K562 (cell line): Measurements from ENCODE around the gene SLC4A9. TPM values are rescaled to one million over a fixed set of nuclear protein-coding genes. Genes with fewer than 3 reads are reported as not detected.

Experiments used
- ATAC-seq: fragments of 200-7000 bp; cut with Tn5 transposase; 3 replicates; pipeline ENCODE4 v1.9.1; 2020; ENCODE audit warnings: moderate library complexity
- Bru-seq: library from RNA; stranded (reverse); fragments of 400-500 nt; gene quantifications from one replicate; lab custom pipeline; 2021; lab: Mats Ljungman, UMichigan
- BruChase-seq, 2 experiments: library from RNA; stranded (reverse); fragments of 400-500 nt; gene quantifications; one replicate each; lab custom pipeline; 2021; lab: Mats Ljungman, UMichigan
- BruUV-seq: library from RNA; stranded (reverse); fragments of 400-500 nt; replicated peaks from 2 replicates; lab custom pipeline; 2021; lab: Mats Ljungman, UMichigan
- CTCF ChIA-PET: fragments of 300-600 bp; formaldehyde crosslinking; extraction: SDS; loops from one replicate; lab custom pipeline; 2021; ENCODE audit warnings: low intra/inter-chr PET ratio; lab: Yijun Ruan, JAX
- POLR2A ChIA-PET: fragments of 300-600, 350-650 bp; sonication (Branson Sonifier 250); formaldehyde crosslinking; extraction: SDS; loops from one replicate; lab custom pipeline; 2021; ENCODE audit warnings: antibody characterized with exemption, inconsistent platforms; lab: Yijun Ruan, JAX
- DNase-seq, 4 experiments: peaks; one replicate each; pipeline versions ENCODE4 v3.0.0 to v3.0.0-alpha.2; 2011 to 2018; ENCODE audit warnings: low spot score in 3 of 4, mixed read lengths in 3 of 4; ENCODE audit errors: extremely low read depth in 1 of 4
- FAIRE-seq: peaks from 2 replicates; lab custom pipeline; 2011; peaks lifted over from hg19 to GRCh38; lab: Jason Lieb, UNC
- H2AFZ ChIP-seq: 2 replicates; pipeline ENCODE4 v1.6.0; 2011; ENCODE audit warnings: low read depth, low read length, control low read depth, inconsistent platforms
- H3K27ac ChIP-seq: fragments of 200-600 bp; 3 replicates; pipeline ENCODE4 v1.8.0; 2011; ENCODE audit warnings: low read depth, mild to moderate bottlenecking, control low read depth, inconsistent platforms, low read length, moderate library complexity, mixed read lengths; ENCODE audit errors: extremely low read depth
- H3K27me3 ChIP-seq, 2 experiments: fragments of 300-600 bp in 1 of 2; 2 replicates in 1 of 2; 3 replicates in 1 of 2; pipeline versions ENCODE4 v1.6.0 to v1.8.0; 2011; ENCODE audit warnings: inconsistent platforms in 2 of 2, low read length in 2 of 2, mild to moderate bottlenecking in 1 of 2, mixed read lengths in 1 of 2, moderate library complexity in 1 of 2; ENCODE audit not compliant: control insufficient read depth in 2 of 2, insufficient read depth in 2 of 2
- H3K36me3 ChIP-seq: fragments of 300-600 bp; 3 replicates; pipeline ENCODE4 v1.8.0; 2011; ENCODE audit warnings: mild to moderate bottlenecking, low read length, inconsistent platforms; ENCODE audit not compliant: control insufficient read depth, insufficient read depth
- H3K4me1 ChIP-seq, 2 experiments: fragments of 200-600 bp in 1 of 2; replicated peaks in 1 of 2; 2 replicates in 1 of 2; 3 replicates in 1 of 2; pipeline versions ENCODE4 v1.5.1 to v1.8.0; 2011; ENCODE audit warnings: inconsistent platforms in 2 of 2, low read length in 2 of 2, mild to moderate bottlenecking in 1 of 2, mixed read lengths in 1 of 2, moderate library complexity in 1 of 2; ENCODE audit not compliant: control insufficient read depth in 2 of 2, insufficient read depth in 2 of 2
- H3K4me2 ChIP-seq: 2 replicates; pipeline ENCODE4 v1.6.1; 2011; ENCODE audit warnings: low read length, control low read depth, inconsistent platforms, mixed read lengths; ENCODE audit not compliant: insufficient read depth
- H3K4me3 ChIP-seq: fragments of 200-600 bp; sonication (generic), shearing (Covaris generic); 2 replicates; pipeline ENCODE4 v1.5.1; 2016; ENCODE audit warnings: control low read depth, inconsistent platforms
- H3K79me2 ChIP-seq: fragments of 200-600 bp; 3 replicates; pipeline ENCODE4 v1.8.0; 2011; ENCODE audit warnings: low read length, inconsistent platforms; ENCODE audit not compliant: control insufficient read depth, insufficient read depth
- H3K9ac ChIP-seq, 2 experiments: 2 replicates each; pipeline versions ENCODE4 v1.6.0 to v1.6.1; 2011; ENCODE audit warnings: low read depth in 2 of 2, low read length in 2 of 2, control low read depth in 1 of 2, inconsistent platforms in 1 of 2, mild to moderate bottlenecking in 1 of 2, mixed read lengths in 1 of 2; ENCODE audit not compliant: insufficient read depth in 1 of 2
- H3K9me1 ChIP-seq: one replicate; pipeline ENCODE4 v1.6.0; 2011; ENCODE audit warnings: inconsistent platforms, mild to moderate bottlenecking, low read length, moderate library complexity; ENCODE audit not compliant: control insufficient read depth, insufficient read depth
- H3K9me3 ChIP-seq: replicated peaks from 2 replicates; pipeline ENCODE4 v1.5.1; 2011; ENCODE audit warnings: low read depth, low read length, inconsistent platforms; ENCODE audit not compliant: control insufficient read depth, insufficient read depth
- H4K20me1 ChIP-seq: replicated peaks from 2 replicates; pipeline ENCODE4 v1.6.1; 2011; ENCODE audit warnings: low read length, inconsistent platforms, mixed read lengths; ENCODE audit not compliant: control insufficient read depth, insufficient read depth
- CREM ChIP-seq: IDR thresholded peaks from 2 replicates; pipeline ENCODE4 v1.6.1; 2014; ENCODE audit warnings: antibody characterized with exemption, low read depth
- NRF1 ChIP-seq, 2 experiments: fragments of 450-650 bp; IDR thresholded peaks in 1 of 2; conservative IDR thresholded peaks in 1 of 2; 2 replicates each; pipeline ENCODE4 v1.6.1; 2014; ENCODE audit warnings: mild to moderate bottlenecking in 2 of 2
- NUFIP1 ChIP-seq: fragments of 450-650 bp; IDR thresholded peaks from 2 replicates; pipeline ENCODE4 v1.6.1; 2018; ENCODE audit not compliant: partially characterized antibody
- SRSF3 ChIP-seq: fragments of 200-400 bp; formaldehyde crosslinking; IDR thresholded peaks from 2 replicates; pipeline ENCODE4 v1.6.1; 2016; ENCODE audit warnings: mild to moderate bottlenecking, low read length, moderate library complexity; ENCODE audit not compliant: insufficient read depth
- ZC3H11A ChIP-seq: IDR thresholded peaks from 2 replicates; pipeline ENCODE4 v1.6.1; 2012; ENCODE audit warnings: low read depth, low read length, improper control_type of control experiment
- ZKSCAN8 ChIP-seq: fragments of 200-800 bp; sonication (Bioruptor generic); IDR thresholded peaks from 2 replicates; pipeline ENCODE4 v1.6.1; 2016; ENCODE audit warnings: missing genetic modification characterization, missing compliant biosample characterization
- WGBS: fragments of 100-300 bp; shearing (Covaris generic); methylation state at CpG from one replicate; pipeline ENCODE4 v1.1.6; 2016; ENCODE audit warnings: low coverage, mixed read lengths; ENCODE audit not compliant: insufficient coverage; ENCODE audit errors: missing lambda C conversion rate; 5-methylcytosine and 5-hydroxymethylcytosine counted together
- in situ Hi-C: fragments of 300-500 bp; cut with MboI; formaldehyde crosslinking; loops from 4 replicates; pipeline ENCODE4 v1.15.0; 2018; ENCODE audit warnings: inconsistent platforms, mixed read lengths
- intact Hi-C: fragments of 100-400 bp; cut with micrococcal nuclease; formaldehyde crosslinking; loops from 2 replicates; pipeline ENCODE4 v1.14.2; 2022
- long read RNA-seq, 3 experiments: library from polyadenylated mRNA in 2 of 3; library from RNA in 1 of 3; unstranded in 2 of 3; stranded (forward) in 1 of 3; transcript quantifications; one replicate each; pipeline ENCODE4 v2.0.0, GENCODE V29; 2019 to 2022
- polyA minus RNA-seq, 3 experiments: library from RNA; depleted of rRNA, polyadenylated mRNA; stranded (reverse); fragments of >200 nt; gene quantifications; 2 replicates each; pipeline ENCODE4 v1.2.3, GENCODE V29; 2011
- polyA plus RNA-seq, 8 experiments: library from polyadenylated mRNA; depleted of rRNA in 4 of 8; stranded (reverse) in 5 of 8; unstranded in 3 of 8; fragments of >200 nt; fragmentation: Nextera tagmentation in 2 of 8; fragmentation: Illumina TruSeq in 1 of 8; extraction: Ambion mirVana in 2 of 8; extraction: Trizol in 1 of 8; gene quantifications; 2 replicates each; pipeline versions ENCODE4 v1.2.1 to v1.2.3, GENCODE V29; 2011 to 2014; ENCODE audit warnings: inconsistent platforms in 1 of 8, missing spikeins in 1 of 8
- total RNA-seq, 7 experiments: library from RNA; depleted of rRNA in 6 of 7; stranded (reverse); fragments of >200 nt in 6 of 7; fragmentation: Illumina TruSeq in 2 of 7; extraction: Trizol in 2 of 7; gene quantifications; 2 replicates each; pipeline versions ENCODE4 v1.2.1 to v1.2.3, GENCODE V29; 2011 to 2021; ENCODE audit warnings: low replicate concordance in 1 of 7
- TF ChIP-seq, protein P1 (sequence below): fragments of 150-350 bp; IDR thresholded peaks from 2 replicates; pipeline ENCODE4 v1.6.1; 2014; ENCODE audit warnings: low read depth, mild to moderate bottlenecking, low read length, borderline replicate concordance
- TF ChIP-seq, protein P2 (sequence below): fragments of 450-650 bp; formaldehyde crosslinking; IDR thresholded peaks from 2 replicates; pipeline ENCODE4 v1.4.0; 2022; ENCODE audit warnings: missing genetic modification characterization

The SLC4A9 gene, protein sequence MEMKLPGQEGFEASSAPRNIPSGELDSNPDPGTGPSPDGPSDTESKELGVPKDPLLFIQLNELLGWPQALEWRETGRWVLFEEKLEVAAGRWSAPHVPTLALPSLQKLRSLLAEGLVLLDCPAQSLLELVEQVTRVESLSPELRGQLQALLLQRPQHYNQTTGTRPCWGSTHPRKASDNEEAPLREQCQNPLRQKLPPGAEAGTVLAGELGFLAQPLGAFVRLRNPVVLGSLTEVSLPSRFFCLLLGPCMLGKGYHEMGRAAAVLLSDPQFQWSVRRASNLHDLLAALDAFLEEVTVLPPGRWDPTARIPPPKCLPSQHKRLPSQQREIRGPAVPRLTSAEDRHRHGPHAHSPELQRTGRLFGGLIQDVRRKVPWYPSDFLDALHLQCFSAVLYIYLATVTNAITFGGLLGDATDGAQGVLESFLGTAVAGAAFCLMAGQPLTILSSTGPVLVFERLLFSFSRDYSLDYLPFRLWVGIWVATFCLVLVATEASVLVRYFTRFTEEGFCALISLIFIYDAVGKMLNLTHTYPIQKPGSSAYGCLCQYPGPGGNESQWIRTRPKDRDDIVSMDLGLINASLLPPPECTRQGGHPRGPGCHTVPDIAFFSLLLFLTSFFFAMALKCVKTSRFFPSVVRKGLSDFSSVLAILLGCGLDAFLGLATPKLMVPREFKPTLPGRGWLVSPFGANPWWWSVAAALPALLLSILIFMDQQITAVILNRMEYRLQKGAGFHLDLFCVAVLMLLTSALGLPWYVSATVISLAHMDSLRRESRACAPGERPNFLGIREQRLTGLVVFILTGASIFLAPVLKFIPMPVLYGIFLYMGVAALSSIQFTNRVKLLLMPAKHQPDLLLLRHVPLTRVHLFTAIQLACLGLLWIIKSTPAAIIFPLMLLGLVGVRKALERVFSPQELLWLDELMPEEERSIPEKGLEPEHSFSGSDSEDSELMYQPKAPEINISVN
- total RNA-seq (2011; cell fraction: chromatin; rRNA removed; ENCODE audit: low replicate concordance), result 0.53 TPM in 1 of 2 replicates, not detected in the other
- 0.17 and 0.39 TPM in 2 replicates for total RNA-seq (2011; cell fraction: nucleolus; rRNA removed)
- 0.23 TPM in 1 of 2 replicates, not detected in the other for total RNA-seq (2011; cell fraction: nucleoplasm; rRNA removed)
- 0.05 TPM in 1 of 2 replicates, not detected in the other for total RNA-seq (2014; rRNA removed)
- total RNA-seq (2014; rRNA removed; fragmentation: Illumina TruSeq; extraction: Trizol), result not detected in 2 replicates
- not detected in 2 replicates for total RNA-seq (2015; rRNA removed; fragmentation: Illumina TruSeq; extraction: Trizol)
- not detected in 2 replicates for total RNA-seq (2021)
- 0.13 TPM in 1 of 2 replicates, not detected in the other for polyA plus RNA-seq (2011; rRNA removed)
- 0.03 TPM in 1 of 2 replicates, not detected in the other for polyA plus RNA-seq (2011; cell fraction: cytosol; rRNA removed)
- 0.17 and 0.20 TPM in 2 replicates for polyA plus RNA-seq (2011; cell fraction: nucleus; rRNA removed)
- 0.03 TPM in 1 of 2 replicates, not detected in the other for polyA plus RNA-seq (2012)
- polyA plus RNA-seq (2014; fragmentation: Illumina TruSeq; extraction: Trizol), result not detected in 2 replicates
- polyA plus RNA-seq (2014; fragmentation: Nextera tagmentation; extraction: Ambion mirVana), result not detected
- not detected in 2 replicates for polyA plus RNA-seq (2014; rRNA removed)
- polyA minus RNA-seq (2011; rRNA and poly(A)+ RNA removed), result not detected in 2 replicates
- polyA minus RNA-seq (2011; cell fraction: cytosol; rRNA and poly(A)+ RNA removed), result not detected in 2 replicates
- polyA minus RNA-seq (2011; cell fraction: nucleus; rRNA and poly(A)+ RNA removed), result 0.11 and 0.13 TPM in 2 replicates
- percentile 20 among the genes with signal in this experiment for Bru-seq, nascent RNA
- BruChase-seq, experiment 1, labeled RNA remaining after a 2-hour chase, result percentile 19 among the genes with signal in this experiment
- percentile 19 among the genes with signal in this experiment for BruChase-seq, experiment 2, labeled RNA remaining after a 6-hour chase
- long read RNA-seq, experiment 1, partial matches to known transcripts, result 0 of 1 reads
- long read RNA-seq, experiment 1, other reads (novel, unspliced or antisense), result 1 of 1 reads
- long read RNA-seq, experiment 2, result 0 reads
- long read RNA-seq, experiment 3, result 0 reads

DNA sequence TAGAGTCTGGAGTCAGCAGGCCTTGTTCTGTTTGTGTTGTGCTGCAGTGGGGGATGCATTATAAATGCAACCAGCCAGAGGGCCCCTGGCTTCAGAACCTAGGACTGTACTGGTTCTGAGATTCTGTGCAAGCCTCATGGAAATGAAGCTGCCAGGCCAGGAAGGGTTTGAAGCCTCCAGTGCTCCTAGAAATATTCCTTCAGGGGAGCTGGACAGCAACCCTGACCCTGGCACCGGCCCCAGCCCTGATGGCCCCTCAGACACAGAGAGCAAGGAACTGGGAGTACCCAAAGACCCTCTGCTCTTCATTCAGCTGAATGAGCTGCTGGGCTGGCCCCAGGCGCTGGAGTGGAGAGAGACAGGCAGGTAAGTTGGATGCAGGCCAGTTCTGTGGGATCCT, at the start of gene SLC4A9:
TSS of gene SLC4A9 (plus strand) at position 94 of the 400 bp plus-strand sequence. CDS start at position 137, 43 bp downstream.
- no peaks in the 10 kb centered on the region for H3K36me3 ChIP-seq
- H3K4me1 ChIP-seq, result peaks cover 3 to 23% of the 10 kb centered on the region in 2 experiments; a peak in 4 of 5 replicates
- no peak for ATAC-seq
- no peak for FAIRE-seq
- BruUV-seq, result no TSS peak
- intact Hi-C loops, result loop anchor here (5.0 kb wide), 1 partner anchor 367 kb away; no protein-coding TSS in a partner anchor
- in situ Hi-C loops, result no loop called here
- no peaks in the 10 kb centered on the region; the same call in 1 of the 2 replicates for H4K20me1 ChIP-seq
- H3K9ac ChIP-seq, result no peak within 1 kb of the TSS; a peak in 1 of 4 replicates
- H3K9me1 ChIP-seq, result no peaks in the 10 kb centered on the region
- no peak within 1 kb of the TSS for H3K4me3 ChIP-seq
- H3K27ac ChIP-seq, result no peak within 1 kb of the TSS
- no peaks in the 10 kb centered on the region for H3K9me3 ChIP-seq
- no peak within 1 kb of the TSS for H3K4me2 ChIP-seq
- H3K27me3 ChIP-seq, result no peaks in the 10 kb centered on the region
- H3K79me2 ChIP-seq, result no peaks in the 10 kb centered on the region
- POLR2A ChIA-PET, result interaction anchor here (0.6 to 2.4 kb wide), 3 partner anchors 13 to 370 kb away, joined by 4 to 12 read pairs (median 6); no protein-coding TSS in a partner anchor
- H2AFZ ChIP-seq, result no peak within 1 kb of the TSS
- 0% methylated on average over 2 of the region's 2 CpGs for WGBS
- TF ChIP-seq NRF1 (conservative IDR thresholded peaks at IDR 0.05 in 1 of 2, IDR thresholded peaks at IDR 0.05 in 1 of 2), result no peak
- no peak for TF ChIP-seq CREM
- no peak for TF ChIP-seq ZC3H11A
- TF ChIP-seq SRSF3, result no peak
- TF ChIP-seq NUFIP1, result no peak
- TF ChIP-seq, protein P1, sequence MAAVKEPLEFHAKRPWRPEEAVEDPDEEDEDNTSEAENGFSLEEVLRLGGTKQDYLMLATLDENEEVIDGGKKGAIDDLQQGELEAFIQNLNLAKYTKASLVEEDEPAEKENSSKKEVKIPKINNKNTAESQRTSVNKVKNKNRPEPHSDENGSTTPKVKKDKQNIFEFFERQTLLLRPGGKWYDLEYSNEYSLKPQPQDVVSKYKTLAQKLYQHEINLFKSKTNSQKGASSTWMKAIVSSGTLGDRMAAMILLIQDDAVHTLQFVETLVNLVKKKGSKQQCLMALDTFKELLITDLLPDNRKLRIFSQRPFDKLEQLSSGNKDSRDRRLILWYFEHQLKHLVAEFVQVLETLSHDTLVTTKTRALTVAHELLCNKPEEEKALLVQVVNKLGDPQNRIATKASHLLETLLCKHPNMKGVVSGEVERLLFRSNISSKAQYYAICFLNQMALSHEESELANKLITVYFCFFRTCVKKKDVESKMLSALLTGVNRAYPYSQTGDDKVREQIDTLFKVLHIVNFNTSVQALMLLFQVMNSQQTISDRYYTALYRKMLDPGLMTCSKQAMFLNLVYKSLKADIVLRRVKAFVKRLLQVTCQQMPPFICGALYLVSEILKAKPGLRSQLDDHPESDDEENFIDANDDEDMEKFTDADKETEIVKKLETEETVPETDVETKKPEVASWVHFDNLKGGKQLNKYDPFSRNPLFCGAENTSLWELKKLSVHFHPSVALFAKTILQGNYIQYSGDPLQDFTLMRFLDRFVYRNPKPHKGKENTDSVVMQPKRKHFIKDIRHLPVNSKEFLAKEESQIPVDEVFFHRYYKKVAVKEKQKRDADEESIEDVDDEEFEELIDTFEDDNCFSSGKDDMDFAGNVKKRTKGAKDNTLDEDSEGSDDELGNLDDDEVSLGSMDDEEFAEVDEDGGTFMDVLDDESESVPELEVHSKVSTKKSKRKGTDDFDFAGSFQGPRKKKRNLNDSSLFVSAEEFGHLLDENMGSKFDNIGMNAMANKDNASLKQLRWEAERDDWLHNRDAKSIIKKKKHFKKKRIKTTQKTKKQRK, result no peak
- TF ChIP-seq, protein P2, sequence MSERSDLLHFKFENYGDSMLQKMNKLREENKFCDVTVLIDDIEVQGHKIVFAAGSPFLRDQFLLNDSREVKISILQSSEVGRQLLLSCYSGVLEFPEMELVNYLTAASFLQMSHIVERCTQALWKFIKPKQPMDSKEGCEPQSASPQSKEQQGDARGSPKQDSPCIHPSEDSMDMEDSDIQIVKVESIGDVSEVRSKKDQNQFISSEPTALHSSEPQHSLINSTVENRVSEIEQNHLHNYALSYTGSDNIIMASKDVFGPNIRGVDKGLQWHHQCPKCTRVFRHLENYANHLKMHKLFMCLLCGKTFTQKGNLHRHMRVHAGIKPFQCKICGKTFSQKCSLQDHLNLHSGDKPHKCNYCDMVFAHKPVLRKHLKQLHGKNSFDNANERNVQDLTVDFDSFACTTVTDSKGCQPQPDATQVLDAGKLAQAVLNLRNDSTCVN (CRISPR knock-in tag), result no peak
- TF ChIP-seq ZKSCAN8 (CRISPR knock-in tag), result no peak
- CTCF ChIA-PET, result interaction anchor here (0.6 kb wide), 1 partner anchor 441 kb away, joined by 3 read pairs; the partner anchor contains the start of gene PCDHA3
- no peak for DNase-seq
